ENCODE results near the gene GSK3B.
"Not testable (repeated sequence)": the region's sequence is repeated elsewhere in the genome, so short reads cannot be mapped to it uniquely, and the experiment has no call there.

GSK3B gene

DNA sequence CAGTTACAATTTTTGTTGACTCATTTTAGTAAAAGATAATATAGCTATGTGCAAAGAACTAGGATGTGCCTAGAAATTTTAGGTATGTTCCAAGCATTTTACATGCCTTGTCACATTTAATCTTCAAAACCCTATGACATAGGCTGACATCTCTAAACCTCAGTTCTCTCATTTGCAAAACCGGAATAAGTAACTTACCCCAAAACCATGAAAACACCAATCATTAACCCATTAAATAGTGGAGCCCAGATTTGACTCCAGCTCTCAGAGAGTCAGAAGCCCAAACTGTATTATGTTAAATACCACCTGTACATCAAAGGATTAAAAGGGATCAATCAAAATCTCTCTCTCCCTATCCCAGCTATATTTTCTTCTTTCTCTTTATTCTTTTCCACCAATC lies 36.6 kb downstream of the GSK3B start:
- Histone ChIP-seq H3K4me1 (ENCODE audit: control insufficient read depth, insufficient read depth, low read length, unreplicated experiment) (no peaks in the 10 kb centered on the region), H3K27ac (ENCODE audit: low read depth, low read length) (no peak overlapping the region), H3K27me3 (ENCODE audit: insufficient read depth, low read length) (no peaks in the 10 kb centered on the region), H2AFZ (ENCODE audit: low read length, unreplicated experiment) (no peak overlapping the region), H3K4me3 (ENCODE audit: low read depth, low read length) (no peak overlapping the region), H3K36me3 (ENCODE audit: insufficient read depth, low read length) (peaks cover 3% of the 10 kb centered on the region; the same call in 1 of the 2 replicates), H3K79me2 (ENCODE audit: control insufficient read depth, insufficient read depth, low read length, unreplicated experiment) (peaks cover 89% of the 10 kb centered on the region)

DNA sequence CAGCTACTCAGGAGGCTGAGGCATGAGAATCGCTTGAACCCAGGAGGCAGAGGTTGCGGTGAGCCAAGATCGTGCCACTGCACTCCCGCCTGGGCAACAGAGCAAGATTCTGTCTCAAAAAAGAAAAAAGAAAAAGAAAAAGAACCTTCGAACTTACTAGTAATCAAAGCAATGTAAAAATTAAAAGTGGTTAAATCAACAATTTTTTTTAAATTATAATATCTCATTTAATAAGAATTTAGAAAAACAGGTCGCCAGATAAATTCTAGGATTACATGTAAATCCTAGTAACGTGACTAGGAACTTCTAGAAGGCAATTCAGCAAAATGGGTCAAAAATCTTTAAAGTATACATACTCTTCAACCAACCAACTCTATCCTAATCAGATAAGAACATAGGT lies 37.2 kb downstream of the GSK3B start:
- no peak overlapping the region for H3K27ac ChIP-seq (ENCODE audit: low read depth, low read length)
- no peaks in the 10 kb centered on the region for H3K27me3 ChIP-seq (ENCODE audit: insufficient read depth, low read length)
- H2AFZ ChIP-seq (ENCODE audit: low read length, unreplicated experiment): no peak overlapping the region
- H3K36me3 ChIP-seq (ENCODE audit: insufficient read depth, low read length): peaks cover 3% of the 10 kb centered on the region; the same call in 1 of the 2 replicates
- no peaks in the 10 kb centered on the region for H3K4me1 ChIP-seq (ENCODE audit: control insufficient read depth, insufficient read depth, low read length, unreplicated experiment)
- peaks cover 89% of the 10 kb centered on the region for H3K79me2 ChIP-seq (ENCODE audit: control insufficient read depth, insufficient read depth, low read length, unreplicated experiment)
- no peak overlapping the region for H3K4me3 ChIP-seq (ENCODE audit: low read depth, low read length)

DNA sequence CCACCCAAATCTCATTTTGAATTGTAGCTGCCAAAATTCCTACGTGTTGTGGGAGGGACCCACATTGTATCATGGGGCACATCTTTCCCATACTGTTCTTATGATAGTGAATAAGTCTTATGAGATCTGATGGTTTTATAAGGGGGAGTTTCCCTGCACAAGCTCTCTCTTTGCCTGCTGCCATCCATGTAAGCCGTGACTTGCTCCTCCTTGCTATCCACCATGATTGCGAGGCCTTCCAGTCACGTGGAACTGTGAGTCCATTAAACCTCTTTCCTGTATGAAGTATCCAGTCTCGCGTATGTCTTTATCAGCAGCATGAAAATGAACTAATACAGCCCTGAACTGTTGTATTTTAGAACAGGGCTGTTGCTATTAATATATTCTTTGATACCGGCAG lies 40.6 kb downstream of the GSK3B start:
- not testable (repeated sequence) for H3K36me3 ChIP-seq (ENCODE audit: insufficient read depth, low read length)

DNA sequence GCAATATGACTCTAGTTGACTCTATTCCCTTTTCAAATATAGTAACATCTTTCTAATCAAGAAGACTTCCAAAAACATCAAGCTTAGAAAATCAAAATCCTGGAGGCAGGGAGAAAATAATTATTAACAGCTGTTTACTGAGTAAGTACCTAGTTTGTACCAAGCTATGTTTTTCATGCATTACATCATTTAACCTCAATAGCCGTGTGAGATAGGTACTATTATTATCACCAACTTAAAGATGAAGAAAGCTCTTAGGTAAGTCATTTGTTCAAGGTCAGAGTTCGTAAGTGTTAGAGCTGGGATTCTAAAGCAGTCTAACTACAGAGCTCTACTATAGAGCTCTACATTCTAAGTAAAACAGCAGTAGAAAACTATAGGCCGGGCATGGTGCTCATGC lies 41.6 kb downstream of the GSK3B start:
- H3K27me3 ChIP-seq (ENCODE audit: insufficient read depth, low read length): no peaks in the 10 kb centered on the region
- H3K27ac ChIP-seq (ENCODE audit: low read depth, low read length): no peak overlapping the region

More for the DNA sequence above, 40.6 kb downstream of the GSK3B start:
- H3K27ac ChIP-seq (ENCODE audit: low read depth, low read length); H3K4me1 ChIP-seq (ENCODE audit: control insufficient read depth, insufficient read depth, low read length, unreplicated experiment); H3K27me3 ChIP-seq (ENCODE audit: insufficient read depth, low read length); H3K4me3 ChIP-seq (ENCODE audit: low read depth, low read length); H2AFZ ChIP-seq (ENCODE audit: low read length, unreplicated experiment): not testable (repeated sequence)
- H3K79me2 ChIP-seq (ENCODE audit: control insufficient read depth, insufficient read depth, low read length, unreplicated experiment): peaks cover 89% of the 10 kb centered on the region

DNA sequence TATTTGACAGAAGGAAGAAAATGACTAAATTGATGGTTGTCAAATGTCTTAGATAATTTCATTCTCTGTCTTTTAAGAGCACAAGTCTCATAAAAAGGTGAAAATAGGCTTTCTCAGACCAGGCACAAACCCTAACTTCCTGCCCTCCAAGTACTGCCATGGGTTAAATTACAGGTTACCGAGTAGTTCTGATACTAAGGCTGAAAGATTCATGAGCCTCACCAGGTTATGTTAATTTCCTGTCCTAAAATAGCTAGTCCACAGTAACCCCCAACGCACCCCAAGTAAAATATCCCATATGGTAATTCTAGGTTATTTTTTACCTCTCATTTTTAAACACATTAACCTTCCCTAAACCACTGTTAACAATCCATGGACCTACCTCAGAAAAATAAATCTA lies 42.0 kb downstream of the GSK3B start:
- peaks cover 3% of the 10 kb centered on the region; the same call in 1 of the 2 replicates for H3K36me3 ChIP-seq (ENCODE audit: insufficient read depth, low read length)
- no peak overlapping the region for H3K4me3 ChIP-seq (ENCODE audit: low read depth, low read length)
- H3K27me3 ChIP-seq (ENCODE audit: insufficient read depth, low read length): no peaks in the 10 kb centered on the region
- H3K27ac ChIP-seq (ENCODE audit: low read depth, low read length): no peak overlapping the region
- no peaks in the 10 kb centered on the region for H3K4me1 ChIP-seq (ENCODE audit: control insufficient read depth, insufficient read depth, low read length, unreplicated experiment)
- peaks cover 93% of the 10 kb centered on the region for H3K79me2 ChIP-seq (ENCODE audit: control insufficient read depth, insufficient read depth, low read length, unreplicated experiment)
- H2AFZ ChIP-seq (ENCODE audit: low read length, unreplicated experiment): no peak overlapping the region

More for the DNA sequence above, 41.6 kb downstream of the GSK3B start:
- Histone ChIP-seq H3K4me3 (ENCODE audit: low read depth, low read length) (no peak overlapping the region), H3K36me3 (ENCODE audit: insufficient read depth, low read length) (peaks cover 3% of the 10 kb centered on the region; the same call in 1 of the 2 replicates), H3K79me2 (ENCODE audit: control insufficient read depth, insufficient read depth, low read length, unreplicated experiment) (peaks cover 93% of the 10 kb centered on the region), H3K4me1 (ENCODE audit: control insufficient read depth, insufficient read depth, low read length, unreplicated experiment) (no peaks in the 10 kb centered on the region), H2AFZ (ENCODE audit: low read length, unreplicated experiment) (no peak overlapping the region)

DNA sequence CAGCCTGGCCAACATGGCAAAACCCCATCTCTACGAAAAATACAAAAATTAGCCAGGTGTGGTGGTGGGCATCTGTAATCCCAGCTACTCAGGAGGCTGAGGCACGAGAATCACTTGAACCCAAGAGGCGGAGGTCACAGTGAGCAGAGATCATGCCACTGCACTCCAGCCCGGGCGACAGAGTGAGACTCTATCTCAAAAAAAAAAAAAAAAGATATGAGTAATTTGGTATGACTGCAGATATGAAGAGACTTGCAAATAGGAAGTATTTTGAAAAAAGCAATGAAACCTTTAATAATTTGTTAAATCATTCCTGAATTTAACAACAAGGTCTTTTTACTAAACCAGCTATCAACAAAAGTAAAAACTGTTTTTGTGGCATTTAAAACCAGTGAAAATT lies 42.7 kb downstream of the GSK3B start:
- peaks cover 94% of the 10 kb centered on the region for H3K79me2 ChIP-seq (ENCODE audit: control insufficient read depth, insufficient read depth, low read length, unreplicated experiment)
- H3K27me3 ChIP-seq (ENCODE audit: insufficient read depth, low read length); H3K4me3 ChIP-seq (ENCODE audit: low read depth, low read length); H3K36me3 ChIP-seq (ENCODE audit: insufficient read depth, low read length); H2AFZ ChIP-seq (ENCODE audit: low read length, unreplicated experiment); H3K4me1 ChIP-seq (ENCODE audit: control insufficient read depth, insufficient read depth, low read length, unreplicated experiment); H3K27ac ChIP-seq (ENCODE audit: low read depth, low read length): not testable (repeated sequence)

DNA sequence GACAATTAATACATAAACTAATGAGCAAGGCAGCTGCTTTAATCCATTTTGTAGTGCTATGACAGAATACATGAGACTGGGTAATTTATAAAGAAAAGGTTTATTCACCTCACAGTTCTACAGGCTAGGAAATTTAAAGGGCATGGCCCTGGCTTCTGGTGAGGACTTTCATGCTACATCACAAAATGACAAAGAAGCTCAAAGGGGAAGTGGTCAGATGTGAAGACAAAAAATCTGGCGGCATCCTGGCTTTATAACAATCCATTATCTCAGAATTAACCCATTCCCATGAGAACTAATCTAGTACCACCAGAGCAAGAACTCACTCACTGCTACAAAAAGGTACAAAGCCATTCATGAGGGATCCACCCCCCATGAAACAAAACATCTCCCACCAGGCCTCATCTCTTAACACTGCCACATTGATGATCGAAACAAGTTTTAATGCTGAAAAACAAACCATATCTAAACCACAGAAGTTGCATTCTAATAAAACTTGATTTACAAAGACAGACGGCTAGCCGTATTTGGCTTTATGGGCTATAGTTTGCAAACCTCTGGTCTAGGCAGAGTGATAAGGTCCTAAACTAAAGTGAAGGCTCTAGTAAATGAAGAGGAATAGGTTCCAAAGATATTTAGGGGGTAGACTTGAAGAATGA lies 44.2 kb downstream of the GSK3B start:
- H3K27me3 ChIP-seq (ENCODE audit: insufficient read depth, low read length): no peaks in the 10 kb centered on the region
- no peak overlapping the region for H3K4me3 ChIP-seq (ENCODE audit: low read depth, low read length)
- peaks cover 91% of the 10 kb centered on the region for H3K79me2 ChIP-seq (ENCODE audit: control insufficient read depth, insufficient read depth, low read length, unreplicated experiment)
- H3K4me1 ChIP-seq (ENCODE audit: control insufficient read depth, insufficient read depth, low read length, unreplicated experiment): no peaks in the 10 kb centered on the region
- H3K36me3 ChIP-seq (ENCODE audit: insufficient read depth, low read length): peaks cover 3% of the 10 kb centered on the region; the same call in 1 of the 2 replicates
- H3K27ac ChIP-seq (ENCODE audit: low read depth, low read length): no peak overlapping the region
- H2AFZ ChIP-seq (ENCODE audit: low read length, unreplicated experiment): no peak overlapping the region

DNA sequence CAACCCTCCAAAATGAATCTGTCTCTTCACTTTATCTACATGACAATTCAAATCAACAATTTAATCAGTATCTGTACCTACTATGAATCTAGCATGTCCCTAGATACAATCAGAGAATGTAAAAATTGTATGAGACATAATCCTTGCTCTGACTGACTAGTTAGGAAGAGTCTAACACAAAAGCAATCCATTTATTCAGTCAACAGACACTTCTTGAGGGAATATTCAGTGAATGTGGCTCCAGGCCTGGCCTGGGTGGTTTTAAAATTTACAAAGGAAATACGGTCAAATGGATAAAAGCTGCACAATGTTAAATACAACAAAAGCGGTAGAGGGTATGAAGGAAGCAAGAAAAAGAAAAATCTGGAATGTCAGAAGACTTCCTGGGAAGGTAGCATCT lies 45.2 kb downstream of the GSK3B start:
- H3K4me3 ChIP-seq (ENCODE audit: low read depth, low read length): no peak overlapping the region
- H2AFZ ChIP-seq (ENCODE audit: low read length, unreplicated experiment): no peak overlapping the region
- H3K27ac ChIP-seq (ENCODE audit: low read depth, low read length): no peak overlapping the region
- H3K79me2 ChIP-seq (ENCODE audit: control insufficient read depth, insufficient read depth, low read length, unreplicated experiment): peaks cover 91% of the 10 kb centered on the region
- no peaks in the 10 kb centered on the region for H3K4me1 ChIP-seq (ENCODE audit: control insufficient read depth, insufficient read depth, low read length, unreplicated experiment)
- H3K27me3 ChIP-seq (ENCODE audit: insufficient read depth, low read length): no peaks in the 10 kb centered on the region
- H3K36me3 ChIP-seq (ENCODE audit: insufficient read depth, low read length): 0 out of 2 replicates have a peak, but pooled peaks cover 8% of the 10 kb centered on the region

DNA sequence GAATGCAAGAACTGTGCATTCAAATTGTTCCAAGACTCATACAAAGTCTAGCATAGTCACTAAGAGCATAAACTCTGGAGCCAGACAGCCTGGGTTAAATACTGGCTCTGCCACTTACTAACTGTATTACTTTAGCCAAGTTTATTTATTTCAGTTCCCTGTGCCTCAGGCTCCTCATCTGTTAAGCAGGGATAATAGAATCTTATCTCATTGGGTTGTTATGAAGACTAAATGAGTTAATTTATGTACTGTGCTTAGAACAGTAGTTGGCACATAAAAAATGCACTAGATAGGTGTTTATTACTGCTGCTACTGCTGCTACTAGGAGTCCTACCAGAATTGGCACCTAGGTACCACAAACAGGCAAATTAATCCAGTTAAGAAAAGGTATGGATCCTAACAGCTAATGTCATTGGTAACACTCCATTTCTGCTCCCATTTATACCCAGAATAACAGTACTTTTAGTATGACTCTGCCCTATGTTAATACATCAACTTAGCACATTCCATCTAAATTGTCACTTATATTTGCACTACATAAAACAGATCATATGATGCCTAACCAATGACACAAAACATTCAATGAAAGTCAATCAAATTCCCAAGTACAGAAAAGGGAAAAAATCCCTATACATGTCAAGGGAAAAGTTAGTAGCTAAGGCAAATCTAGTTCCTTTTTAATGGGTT lies 45.7 kb downstream of the GSK3B start:
- H3K4me1 ChIP-seq (ENCODE audit: control insufficient read depth, insufficient read depth, low read length, unreplicated experiment): no peaks in the 10 kb centered on the region
- no peak overlapping the region for H3K4me3 ChIP-seq (ENCODE audit: low read depth, low read length)
- H3K27me3 ChIP-seq (ENCODE audit: insufficient read depth, low read length): no peaks in the 10 kb centered on the region
- H3K36me3 ChIP-seq (ENCODE audit: insufficient read depth, low read length): 0 out of 2 replicates have a peak, but pooled peaks cover 8% of the 10 kb centered on the region
- no peak overlapping the region for H2AFZ ChIP-seq (ENCODE audit: low read length, unreplicated experiment)
- peaks cover 91% of the 10 kb centered on the region for H3K79me2 ChIP-seq (ENCODE audit: control insufficient read depth, insufficient read depth, low read length, unreplicated experiment)
- H3K27ac ChIP-seq (ENCODE audit: low read depth, low read length): no peak overlapping the region

DNA sequence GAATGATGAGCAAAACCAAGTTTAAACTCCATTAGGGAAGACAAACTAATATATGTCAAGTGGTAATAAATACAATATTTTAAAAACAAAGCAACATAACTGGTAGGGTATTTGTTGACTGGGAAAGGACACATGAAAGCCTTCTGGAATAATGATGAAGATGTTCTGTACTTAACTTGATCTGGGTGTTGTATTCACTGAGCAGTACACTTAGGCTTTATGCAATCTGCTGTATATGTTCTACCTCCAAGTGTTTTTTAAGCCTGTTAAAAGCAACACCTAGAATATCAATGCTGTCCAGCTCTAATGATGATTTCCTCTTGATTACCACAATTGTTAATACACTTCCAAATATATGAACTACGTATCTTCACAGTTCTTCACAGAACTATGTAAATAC lies 46.6 kb downstream of the GSK3B start:
- Histone ChIP-seq H3K27ac (ENCODE audit: low read depth, low read length) (no peak overlapping the region), H2AFZ (ENCODE audit: low read length, unreplicated experiment) (no peak overlapping the region), H3K27me3 (ENCODE audit: insufficient read depth, low read length) (no peaks in the 10 kb centered on the region), H3K4me1 (ENCODE audit: control insufficient read depth, insufficient read depth, low read length, unreplicated experiment) (no peaks in the 10 kb centered on the region), H3K4me3 (ENCODE audit: low read depth, low read length) (no peak overlapping the region), H3K36me3 (ENCODE audit: insufficient read depth, low read length) (0 out of 2 replicates have a peak, but pooled peaks cover 8% of the 10 kb centered on the region), H3K79me2 (ENCODE audit: control insufficient read depth, insufficient read depth, low read length, unreplicated experiment) (peaks cover 93% of the 10 kb centered on the region)

DNA sequence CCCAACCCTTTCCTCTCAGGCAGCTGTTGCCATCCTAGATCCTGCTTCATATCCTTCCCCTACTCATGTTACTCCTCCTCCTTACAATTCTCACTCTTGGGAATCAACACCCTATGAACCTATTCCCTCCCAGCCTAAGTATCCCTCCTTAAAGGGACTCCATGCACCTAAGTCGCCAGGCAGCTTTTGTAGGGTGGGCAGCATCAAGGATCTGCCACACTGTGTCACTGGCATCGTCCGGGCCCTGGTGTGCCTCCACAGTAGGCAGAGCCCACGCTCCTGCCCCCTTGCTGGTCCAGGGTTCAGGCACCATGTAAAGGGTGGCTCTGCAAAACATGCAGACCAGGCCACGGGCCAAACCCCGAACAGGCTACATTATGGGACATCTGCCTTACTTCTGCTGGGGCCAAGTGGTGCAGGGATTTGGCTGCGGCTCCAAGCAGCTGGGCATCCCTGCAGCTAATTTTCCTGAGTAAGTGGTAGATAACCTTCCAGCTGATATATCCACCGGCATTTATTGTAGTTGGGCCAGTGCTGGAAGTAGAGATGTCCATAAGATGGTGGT lies 53.4 kb downstream of the GSK3B start:
- no peak overlapping the region for H3K4me3 ChIP-seq (ENCODE audit: low read depth, low read length)
- no peaks in the 10 kb centered on the region for H3K27me3 ChIP-seq (ENCODE audit: insufficient read depth, low read length)
- no peak overlapping the region for H3K27ac ChIP-seq (ENCODE audit: low read depth, low read length)
- H3K4me1 ChIP-seq (ENCODE audit: control insufficient read depth, insufficient read depth, low read length, unreplicated experiment): no peaks in the 10 kb centered on the region
- H3K79me2 ChIP-seq (ENCODE audit: control insufficient read depth, insufficient read depth, low read length, unreplicated experiment): peaks cover 92% of the 10 kb centered on the region
- peaks cover 33% of the 10 kb centered on the region for H3K36me3 ChIP-seq (ENCODE audit: insufficient read depth, low read length)
- H2AFZ ChIP-seq (ENCODE audit: low read length, unreplicated experiment): no peak overlapping the region
